Activated naive CD4-positive, alpha-beta T cell treated with anti-CD3 and anti-CD28 coated beads, Interleukin-2, amount 50 U/mL, for 72 hours (primary cell): Measurements from ENCODE around the gene TTLL5. TPM values are rescaled to one million over a fixed set of nuclear protein-coding genes. Genes with fewer than 3 reads are reported as not detected.

Experiments used
- ATAC-seq, 2 donors: fragments of 150-1000 bp; cut with Tn5 transposase; 2 replicates each; pipeline ENCODE4 v1.10.0; 2021; ENCODE audit warnings: mild to moderate bottlenecking in 2 of 2, moderate library complexity in 2 of 2
- DNase-seq, 2 donors: peaks; one replicate each; pipeline ENCODE4 v3.0.0; 2021 to 2022; ENCODE audit warnings: low spot score in 2 of 2
- H3K27ac Mint-ChIP-seq, 2 donors: one replicate each; pipeline ENCODE4 v1.8.0; 2022; ENCODE audit warnings: mild to moderate bottlenecking in 2 of 2, mixed read lengths in 2 of 2
- H3K36me3 Mint-ChIP-seq, 2 donors: one replicate each; pipeline ENCODE4 v1.8.0; 2022; ENCODE audit warnings: mixed read lengths in 2 of 2
- H3K9me3 Mint-ChIP-seq, 2 donors: one replicate each; pipeline ENCODE4 v1.8.0; 2022; ENCODE audit warnings: mixed read lengths in 2 of 2
- total RNA-seq, 2 donors: library from RNA; stranded (reverse); gene quantifications; one replicate each; pipeline ENCODE4 v1.2.3, GENCODE V29; 2022

TTLL5 gene
- total RNA-seq, 2 donors from 2014 or later, result 36.6 TPM

DNA sequence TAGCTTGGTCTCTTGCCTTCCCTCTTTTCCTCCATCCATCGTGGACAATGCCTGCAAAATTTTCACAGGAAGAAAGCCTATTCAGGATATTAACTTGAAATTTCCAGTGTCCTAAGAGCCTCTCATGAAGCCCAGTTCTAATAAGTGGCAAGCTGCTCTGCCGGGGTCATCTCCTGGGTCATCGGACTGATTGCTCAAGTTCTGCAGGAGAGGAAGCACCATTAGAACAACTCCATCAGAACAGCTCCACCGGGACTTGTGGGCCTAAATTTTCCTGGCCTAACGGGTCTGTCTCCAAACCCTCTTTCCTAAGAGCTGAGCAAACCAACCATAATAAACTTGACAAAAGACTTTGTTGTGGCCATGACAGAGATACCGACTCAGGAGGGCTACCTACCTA, 14.3 kb upstream of the TTLL5 start:
- no peaks in the 10 kb centered on the region for H3K9me3 Mint-ChIP-seq
- no peak overlapping the region for H3K27ac Mint-ChIP-seq
- ATAC-seq, result no peak
- H3K36me3 Mint-ChIP-seq, result peaks cover 8 to 9% of the 10 kb centered on the region in 2 donors
- no peak for DNase-seq

DNA sequence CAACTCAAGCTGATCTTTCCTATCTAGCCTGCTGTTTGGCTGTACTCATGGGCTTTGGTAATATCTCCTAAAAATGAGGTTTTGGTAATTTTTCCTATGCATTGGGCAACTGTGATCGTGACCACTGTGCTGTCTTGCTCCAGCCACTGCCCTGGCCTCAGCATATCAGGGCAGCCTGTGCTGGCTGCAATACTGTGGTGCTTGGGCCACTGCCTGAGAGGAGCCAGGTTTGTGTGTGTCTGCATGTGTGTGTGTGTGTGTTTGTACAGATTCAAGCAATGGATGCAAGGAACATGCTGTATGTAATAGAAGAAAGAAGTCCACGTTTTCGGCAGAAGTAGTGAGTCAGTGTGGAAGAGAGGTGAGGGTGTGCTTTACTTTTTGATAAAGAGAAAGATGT, 13.4 kb upstream of the TTLL5 start:
- peaks cover 8 to 9% of the 10 kb centered on the region in 2 donors for H3K36me3 Mint-ChIP-seq
- ATAC-seq (no peak), DNase-seq (no peak)
- H3K27ac Mint-ChIP-seq, result no peak overlapping the region
- no peaks in the 10 kb centered on the region for H3K9me3 Mint-ChIP-seq

DNA sequence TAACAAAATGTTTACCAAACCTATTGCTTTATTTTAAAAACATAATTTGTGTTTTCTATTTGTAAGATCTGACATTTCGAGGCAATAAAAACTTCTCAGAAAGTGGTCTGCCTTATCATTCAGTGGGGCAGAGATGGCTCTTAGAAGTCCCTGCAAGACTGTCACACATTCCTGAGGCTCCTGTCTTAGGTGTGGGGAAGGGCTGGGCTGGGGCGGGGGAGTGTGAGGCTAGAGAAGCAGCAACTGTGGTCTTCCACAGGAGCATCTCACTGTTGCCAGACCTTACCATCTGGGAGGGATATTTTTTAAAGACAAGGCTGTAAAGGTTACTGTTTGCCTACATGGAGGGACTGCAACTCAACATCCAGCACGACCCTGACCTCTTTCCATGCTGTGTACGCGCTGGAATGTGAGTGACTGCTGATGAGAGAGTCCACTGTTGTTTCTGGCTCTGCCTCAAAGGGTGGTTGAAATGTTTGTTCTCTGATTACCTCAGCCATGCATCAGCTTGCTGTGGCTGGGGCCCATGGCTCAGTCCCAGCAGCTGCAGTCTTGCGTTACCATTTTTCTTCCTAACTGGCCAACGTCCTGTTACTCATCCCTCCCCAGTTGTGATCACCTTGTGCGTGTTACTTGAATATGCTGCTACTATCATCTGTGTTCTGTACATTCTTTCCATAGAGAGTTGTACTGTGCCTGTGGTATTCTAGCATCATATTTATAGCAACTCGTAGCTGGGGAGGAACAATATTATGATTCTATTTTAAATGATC, 12.8 kb upstream of the TTLL5 start:
- H3K36me3 Mint-ChIP-seq, result peaks cover 9 to 14% of the 10 kb centered on the region in 2 donors
- no peaks in the 10 kb centered on the region for H3K9me3 Mint-ChIP-seq
- ATAC-seq (no peak), DNase-seq (no peak)
- peak overlapping the region in 1 of 2 donors; percentile 31 for H3K27ac Mint-ChIP-seq

DNA sequence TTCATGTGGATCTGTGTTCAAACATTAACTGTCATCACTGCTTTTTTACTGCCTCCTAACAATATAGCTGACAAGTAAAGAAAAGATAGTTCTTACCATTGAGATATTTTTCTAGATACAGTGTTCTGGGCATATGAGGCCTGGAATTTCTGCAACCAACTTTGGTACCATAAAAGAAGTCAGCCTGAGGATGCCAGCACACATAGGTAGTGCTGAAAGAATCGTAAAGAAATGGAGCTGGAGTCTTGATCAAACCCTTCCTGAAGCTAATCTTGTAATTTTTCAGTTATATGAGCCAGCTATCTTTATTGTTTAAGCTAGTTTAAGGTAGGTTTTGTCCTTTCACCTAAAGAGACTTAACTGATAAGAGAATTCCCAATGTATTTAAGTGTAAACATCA, 11.7 kb upstream of the TTLL5 start:
- Mint-ChIP-seq H3K36me3 (peaks cover 9 to 23% of the 10 kb centered on the region in 2 donors), H3K9me3 (no peaks in the 10 kb centered on the region), H3K27ac (no peak overlapping the region)
- no peak for DNase-seq
- no peak for ATAC-seq

DNA sequence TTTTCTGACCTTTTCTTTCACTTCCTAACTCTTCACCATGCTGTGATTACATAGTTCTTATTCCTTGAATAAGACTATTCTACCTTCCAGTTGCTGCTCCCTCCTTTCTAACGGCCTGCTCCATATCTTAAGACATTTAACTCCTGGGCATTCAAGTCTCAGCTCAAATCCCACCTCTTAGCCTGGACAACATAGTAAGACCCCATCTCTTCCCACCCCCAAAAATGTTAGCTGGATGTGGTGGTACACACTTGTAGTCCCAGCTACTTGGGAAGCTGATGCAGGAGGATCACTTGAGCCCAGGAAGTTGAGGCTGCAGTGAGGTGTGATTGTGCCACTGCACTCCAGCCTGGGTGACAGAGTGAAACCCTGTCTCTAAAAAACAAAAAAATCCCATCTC, 11.3 kb upstream of the TTLL5 start:
- H3K27ac Mint-ChIP-seq, result peak overlapping the region in 1 of 2 donors; percentile 45
- no peaks in the 10 kb centered on the region for H3K9me3 Mint-ChIP-seq
- ATAC-seq (no peak), DNase-seq (no peak)
- peaks cover 9 to 23% of the 10 kb centered on the region in 2 donors for H3K36me3 Mint-ChIP-seq

DNA sequence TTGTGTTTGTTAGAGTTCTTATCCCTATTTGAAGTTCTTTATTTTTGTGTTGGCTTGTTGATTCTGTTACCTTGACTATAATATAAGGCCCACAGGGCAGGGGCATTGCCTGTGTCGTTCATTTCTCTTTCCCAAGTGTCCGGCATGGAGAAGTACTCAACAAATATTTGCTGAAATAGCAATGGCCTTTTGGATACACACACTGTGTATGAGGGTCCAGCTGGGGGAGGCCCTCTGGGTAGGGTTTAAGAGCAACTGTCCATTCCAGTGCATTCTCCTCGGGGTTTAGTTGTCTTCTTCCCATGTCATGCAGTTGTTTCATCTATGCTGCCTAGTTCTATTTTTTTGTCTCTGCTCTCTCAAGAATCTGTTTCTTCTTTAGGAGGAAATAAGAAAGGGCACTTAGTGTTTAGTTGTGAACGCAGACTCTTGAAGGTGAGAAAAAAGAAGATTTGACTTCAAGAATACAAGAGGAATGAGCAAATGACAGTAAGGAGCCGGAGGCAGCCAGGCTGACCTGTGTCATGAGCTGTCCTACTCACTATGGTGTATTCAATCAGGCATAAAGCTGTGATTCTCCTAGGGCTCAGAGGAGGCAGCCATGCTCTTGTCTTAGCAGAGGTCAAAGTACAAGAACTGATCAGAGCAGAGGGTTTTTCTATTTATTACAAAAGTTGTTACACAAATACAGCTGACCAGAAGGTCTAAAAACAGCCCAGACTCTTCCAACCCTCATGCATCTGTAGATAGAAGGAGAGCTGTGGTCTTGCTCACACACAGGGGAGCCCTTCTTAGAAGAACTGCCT, 10.6 kb upstream of the TTLL5 start:
- H3K9me3 Mint-ChIP-seq, result no peaks in the 10 kb centered on the region
- H3K27ac Mint-ChIP-seq, result peak overlapping the region; percentile 18 to 45
- H3K36me3 Mint-ChIP-seq, result peaks cover 9 to 23% of the 10 kb centered on the region in 2 donors
- ATAC-seq, result no peak
- no peak for DNase-seq

DNA sequence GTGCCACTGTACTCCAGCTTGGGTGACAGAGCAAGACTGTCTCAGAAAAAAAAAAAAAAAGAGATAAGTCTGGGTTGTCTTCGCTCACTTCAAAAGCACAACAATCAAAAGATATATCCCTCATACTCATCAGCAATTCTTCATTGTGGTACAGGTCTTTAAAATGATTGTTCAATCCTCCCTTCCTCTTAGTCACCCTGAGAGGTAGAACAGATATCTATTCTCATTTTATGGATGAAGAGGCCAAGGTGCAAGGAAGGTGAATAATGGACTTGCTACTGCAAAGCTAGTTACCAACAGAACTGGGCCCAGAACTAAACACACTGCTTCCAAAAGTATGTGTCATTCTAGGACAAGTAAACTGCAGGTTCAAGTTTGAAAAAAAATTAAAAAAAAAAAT, 7.5 kb upstream of the TTLL5 start:
- ATAC-seq (peak; percentile 41 to 56), DNase-seq (no peak)
- H3K9me3 Mint-ChIP-seq, result no peaks in the 10 kb centered on the region
- peak overlapping the region in 1 of 2 donors; percentile 82 for H3K27ac Mint-ChIP-seq
- peaks cover 9 to 23% of the 10 kb centered on the region in 2 donors for H3K36me3 Mint-ChIP-seq

DNA sequence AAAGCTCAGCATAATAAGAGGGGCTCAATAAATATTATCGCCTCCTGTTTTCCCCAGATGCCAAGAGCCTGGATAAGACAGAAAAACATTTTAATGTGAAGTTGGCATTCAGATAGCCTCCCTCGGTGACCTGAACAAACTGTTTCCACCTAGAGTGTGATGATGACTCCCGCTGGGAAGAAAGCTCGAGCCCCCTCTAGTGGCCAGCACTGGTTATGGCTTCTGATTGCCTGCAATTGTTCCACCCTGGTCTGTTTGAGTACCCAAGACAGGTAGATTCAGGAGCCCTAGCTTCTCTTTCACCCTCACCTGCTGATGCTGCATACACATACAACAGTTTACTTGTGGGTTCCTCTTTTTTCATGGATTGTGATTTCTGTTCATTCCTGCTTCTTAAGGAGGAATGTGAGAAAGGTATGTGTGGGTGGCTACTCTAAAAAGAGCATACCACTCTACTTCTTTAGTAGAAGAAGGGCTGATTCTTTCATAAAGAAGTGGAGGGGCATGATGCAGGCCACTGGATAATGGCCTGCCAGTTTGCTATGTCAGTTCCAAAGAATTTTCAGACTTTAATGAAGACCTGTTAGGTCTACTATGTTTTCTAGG, 6.8 kb upstream of the TTLL5 start:
- Mint-ChIP-seq H3K9me3 (no peaks in the 10 kb centered on the region), H3K36me3 (peaks cover 9 to 23% of the 10 kb centered on the region in 2 donors), H3K27ac (no peak overlapping the region)
- DNase-seq, result peak; percentile 69 to 85
- ATAC-seq, result peak; percentile 89 to 92

DNA sequence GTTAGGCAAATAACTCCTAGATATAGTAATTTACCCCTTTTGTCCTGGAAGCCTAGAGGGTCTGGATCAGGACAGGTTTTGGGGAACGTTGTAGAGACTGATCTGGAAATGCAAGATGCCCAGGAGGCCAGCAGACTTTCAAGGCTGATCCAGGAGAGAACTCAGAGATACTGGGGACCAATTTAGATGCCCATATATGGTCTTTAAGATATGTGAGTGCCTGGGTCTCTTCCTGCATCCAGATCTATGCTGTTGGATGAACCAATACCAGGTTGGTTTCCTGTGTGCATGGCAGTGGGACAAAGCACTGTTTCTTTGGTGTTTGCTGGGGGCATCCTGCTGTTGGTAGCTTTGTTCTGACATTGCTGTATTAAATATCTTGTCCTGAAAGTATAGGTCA, 5.8 kb upstream of the TTLL5 start:
- ATAC-seq, result no peak
- H3K27ac Mint-ChIP-seq, result no peak overlapping the region
- peaks cover 3 to 16% of the 10 kb centered on the region in 2 donors for H3K36me3 Mint-ChIP-seq
- DNase-seq, result no peak
- H3K9me3 Mint-ChIP-seq, result no peaks in the 10 kb centered on the region

DNA sequence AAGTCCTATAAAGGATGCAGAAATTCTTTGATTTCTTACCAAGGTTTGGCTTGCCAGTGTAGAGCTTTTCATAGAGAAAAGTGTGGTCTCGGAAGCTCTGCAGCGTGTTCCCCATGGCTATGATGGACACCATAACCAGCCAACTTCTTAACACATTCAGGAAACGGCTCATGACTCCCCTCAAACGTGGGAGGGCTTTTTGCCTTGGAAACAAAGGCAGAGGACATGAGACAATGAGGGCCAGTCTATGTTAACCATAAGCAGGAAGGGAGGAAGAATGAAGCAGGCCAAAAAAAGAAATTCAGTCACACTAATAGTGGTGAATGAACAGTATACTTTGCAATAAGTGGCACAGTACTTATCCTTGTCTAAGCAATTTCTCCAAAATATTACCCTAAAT, 3.7 kb upstream of the TTLL5 start:
- Mint-ChIP-seq H3K9me3 (no peaks in the 10 kb centered on the region), H3K36me3 (peaks cover 6 to 21% of the 10 kb centered on the region in 2 donors), H3K27ac (no peak overlapping the region)
- ATAC-seq (no peak), DNase-seq (no peak)

DNA sequence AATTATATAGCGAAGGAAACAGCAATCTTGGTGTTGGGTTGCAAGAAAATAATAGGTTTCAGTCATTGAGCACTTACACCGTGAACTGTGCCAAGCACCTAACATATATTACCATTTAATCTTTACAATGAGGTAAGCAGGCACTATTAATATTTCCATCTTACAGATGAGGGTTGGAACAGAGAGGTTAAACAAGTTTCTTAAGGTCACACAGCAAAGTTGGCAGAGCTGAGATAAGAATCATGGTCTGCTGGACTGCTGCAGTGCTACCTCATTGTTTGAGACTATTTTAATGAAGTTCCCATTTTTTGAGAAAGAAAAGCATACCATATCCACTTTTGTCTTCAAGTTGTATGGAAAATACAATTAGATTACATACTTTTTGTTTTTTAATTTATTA, 2.1 kb upstream of the TTLL5 start:
- Mint-ChIP-seq H3K27ac (no peak overlapping the region), H3K36me3 (peaks cover 6 to 8% of the 10 kb centered on the region in 2 donors), H3K9me3 (no peaks in the 10 kb centered on the region)
- DNase-seq, result no peak
- ATAC-seq, result no peak

DNA sequence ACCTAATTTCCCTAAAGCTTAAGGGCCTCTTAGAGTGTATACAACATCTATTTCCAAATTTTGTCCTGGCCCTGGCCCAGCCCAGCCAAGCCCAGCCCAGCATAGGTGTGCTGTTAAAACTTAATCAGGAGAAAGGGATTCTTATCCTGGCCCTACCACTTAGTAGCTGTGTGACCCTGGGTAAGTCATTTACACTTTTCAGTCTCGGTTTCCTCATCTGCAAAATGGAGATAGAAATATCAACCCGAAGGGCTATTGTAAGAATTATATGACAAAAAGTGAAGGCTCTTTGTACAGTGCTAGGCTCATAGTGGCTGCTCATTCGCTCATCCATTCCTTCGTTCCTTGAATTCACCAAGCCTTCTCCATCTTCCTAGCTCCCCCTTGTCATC, 812 bp upstream of the TTLL5 start:
- peaks cover 6 to 7% of the 10 kb centered on the region in 2 donors for H3K36me3 Mint-ChIP-seq
- ATAC-seq (no peak), DNase-seq (no peak)
- H3K27ac Mint-ChIP-seq, result peak overlapping the region; percentile 93 to 100
- H3K9me3 Mint-ChIP-seq, result no peaks in the 10 kb centered on the region

DNA sequence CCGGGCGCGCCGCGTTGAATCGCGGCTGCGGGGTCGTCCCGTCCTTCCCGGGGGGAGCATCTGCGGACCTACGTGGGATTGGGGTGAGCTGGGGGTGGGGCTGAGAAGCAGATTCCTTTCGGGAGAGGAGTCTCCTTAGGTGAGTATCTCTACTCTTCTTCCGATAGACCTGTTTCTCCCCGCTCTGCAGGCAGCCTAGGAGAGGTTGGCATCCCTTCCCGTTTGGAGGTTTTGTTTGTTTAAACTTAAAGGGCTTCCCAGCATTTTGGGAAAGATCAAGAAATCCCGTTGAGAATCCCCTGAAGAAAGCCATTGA, 411 bp downstream of the TTLL5 start:
- Mint-ChIP-seq H3K27ac (peak overlapping the region; percentile 93 to 100), H3K9me3 (no peaks in the 10 kb centered on the region), H3K36me3 (peaks cover 6 to 7% of the 10 kb centered on the region in 2 donors)
- no peak for ATAC-seq
- no peak for DNase-seq

DNA sequence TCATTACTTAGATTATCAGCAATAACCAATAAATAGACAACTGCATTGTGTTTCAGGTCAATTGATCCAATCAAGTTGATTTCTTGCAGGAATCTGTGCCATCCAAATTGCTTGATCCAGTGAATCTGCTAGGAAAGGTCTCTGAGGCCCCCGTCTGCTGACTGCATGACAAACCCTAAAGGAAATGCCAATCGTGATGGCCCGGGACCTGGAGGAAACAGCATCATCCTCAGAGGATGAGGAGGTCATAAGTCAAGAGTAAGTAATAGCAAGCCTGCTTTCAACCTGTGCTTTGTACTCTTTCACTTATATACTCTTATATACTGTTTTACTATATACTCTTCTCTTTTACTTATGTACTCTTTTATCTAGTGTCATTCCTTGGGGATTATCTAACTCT, 1.9 kb downstream of the TTLL5 start:
- no peak for ATAC-seq
- DNase-seq, result no peak
- Mint-ChIP-seq H3K36me3 (peaks cover 6 to 7% of the 10 kb centered on the region in 2 donors), H3K27ac (peak overlapping the region in 1 of 2 donors; percentile 50), H3K9me3 (no peaks in the 10 kb centered on the region)

DNA sequence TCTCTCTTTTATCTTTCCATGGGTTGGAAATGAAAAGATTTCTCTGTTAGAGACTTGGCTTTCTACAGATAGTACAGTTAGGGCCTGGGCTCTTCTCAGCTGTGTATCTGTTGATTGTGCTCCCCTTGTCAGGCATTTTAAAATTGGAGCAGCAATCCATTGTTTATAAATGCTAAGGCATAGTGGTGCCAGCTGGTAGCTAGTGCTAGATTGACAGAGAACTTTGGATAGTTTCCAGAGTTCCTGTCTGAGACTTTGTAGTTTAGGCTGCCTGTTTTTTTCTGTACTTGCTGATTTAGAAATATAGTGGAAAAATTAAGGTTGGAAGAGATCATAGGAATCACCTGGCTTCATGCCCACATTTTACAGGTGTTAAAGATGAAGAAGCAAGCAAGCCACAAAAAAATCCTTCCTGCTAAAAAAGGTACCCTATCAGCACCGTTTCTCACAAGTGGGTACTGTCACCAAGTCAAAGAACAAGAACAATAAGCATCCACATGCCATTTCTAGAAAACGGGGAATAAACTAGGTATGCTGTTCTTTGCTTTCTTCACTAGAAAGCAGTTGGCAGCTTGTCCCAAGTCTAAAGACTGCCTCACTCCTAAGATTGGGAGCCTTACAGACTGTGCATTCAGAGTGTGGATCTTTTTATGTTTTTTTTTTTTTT, 6.2 kb downstream of the TTLL5 start:
- Mint-ChIP-seq H3K27ac (no peak overlapping the region), H3K9me3 (no peaks in the 10 kb centered on the region), H3K36me3 (peaks cover 10 to 24% of the 10 kb centered on the region in 2 donors)
- DNase-seq (no peak), ATAC-seq (no peak)

DNA sequence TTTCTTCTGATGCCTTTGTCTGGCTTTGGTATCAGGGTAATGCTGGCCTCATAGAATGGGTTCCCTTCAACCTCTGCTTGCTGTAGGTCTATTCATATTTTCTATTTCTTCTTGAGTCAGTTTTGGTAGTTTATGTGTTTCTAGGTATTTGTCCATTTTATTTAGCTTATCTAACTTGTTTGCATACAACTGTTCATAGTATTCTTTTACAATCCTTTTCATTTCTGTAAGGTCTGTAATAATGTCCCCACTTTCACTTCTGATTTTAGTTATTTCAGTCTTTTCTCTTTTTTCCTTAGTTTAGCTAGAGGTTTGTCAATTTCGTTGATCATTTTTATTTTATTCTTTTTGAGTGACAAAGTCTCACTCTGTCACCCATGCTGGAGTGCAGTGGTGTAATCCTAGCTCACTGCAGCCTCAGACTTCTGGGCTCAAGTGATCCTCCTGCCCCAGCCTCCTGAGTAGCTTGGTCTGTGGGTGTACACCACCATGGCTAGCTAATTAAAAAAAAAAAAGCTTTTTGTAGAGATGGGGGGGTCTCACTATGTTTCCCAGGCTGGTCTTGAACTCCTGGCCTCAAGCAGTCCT, 11.7 kb downstream of the TTLL5 start:
- H3K36me3 Mint-ChIP-seq, result peaks cover 21 to 47% of the 10 kb centered on the region in 2 donors
- DNase-seq (no peak), ATAC-seq (peak in 1 of 2 donors; percentile 26)
- H3K9me3 Mint-ChIP-seq, result peaks cover 3 to 4% of the 10 kb centered on the region in 2 donors
- H3K27ac Mint-ChIP-seq, result peak overlapping the region in 1 of 2 donors; percentile 74
